ENCODE measurements around the gene VOPP1.

DNA sequence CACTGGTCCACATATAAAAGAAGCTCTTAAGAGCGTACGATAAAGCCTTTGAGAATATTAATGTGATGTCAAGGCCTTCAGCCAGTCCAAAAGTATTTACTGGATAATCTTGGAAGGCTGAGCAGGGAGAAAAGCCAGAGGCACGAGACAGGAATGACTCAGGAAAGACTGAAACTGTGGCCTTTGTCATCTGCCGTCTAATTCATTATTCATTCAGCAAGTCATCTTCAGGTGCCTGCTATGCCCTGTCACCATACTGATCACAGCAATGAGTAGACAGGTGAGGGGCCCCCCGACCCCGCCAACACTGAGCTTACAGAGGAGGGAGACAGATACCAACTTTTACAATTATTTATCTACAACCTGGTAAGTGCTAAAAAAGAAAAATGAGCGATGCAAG is 78.9 kb downstream of the VOPP1 start:
- TF ChIP-seq, protein P1, sequence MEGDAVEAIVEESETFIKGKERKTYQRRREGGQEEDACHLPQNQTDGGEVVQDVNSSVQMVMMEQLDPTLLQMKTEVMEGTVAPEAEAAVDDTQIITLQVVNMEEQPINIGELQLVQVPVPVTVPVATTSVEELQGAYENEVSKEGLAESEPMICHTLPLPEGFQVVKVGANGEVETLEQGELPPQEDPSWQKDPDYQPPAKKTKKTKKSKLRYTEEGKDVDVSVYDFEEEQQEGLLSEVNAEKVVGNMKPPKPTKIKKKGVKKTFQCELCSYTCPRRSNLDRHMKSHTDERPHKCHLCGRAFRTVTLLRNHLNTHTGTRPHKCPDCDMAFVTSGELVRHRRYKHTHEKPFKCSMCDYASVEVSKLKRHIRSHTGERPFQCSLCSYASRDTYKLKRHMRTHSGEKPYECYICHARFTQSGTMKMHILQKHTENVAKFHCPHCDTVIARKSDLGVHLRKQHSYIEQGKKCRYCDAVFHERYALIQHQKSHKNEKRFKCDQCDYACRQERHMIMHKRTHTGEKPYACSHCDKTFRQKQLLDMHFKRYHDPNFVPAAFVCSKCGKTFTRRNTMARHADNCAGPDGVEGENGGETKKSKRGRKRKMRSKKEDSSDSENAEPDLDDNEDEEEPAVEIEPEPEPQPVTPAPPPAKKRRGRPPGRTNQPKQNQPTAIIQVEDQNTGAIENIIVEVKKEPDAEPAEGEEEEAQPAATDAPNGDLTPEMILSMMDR (conservative IDR thresholded peaks at IDR 0.05 in 1 of 2, IDR thresholded peaks at IDR 0.05 in 1 of 2; ENCODE audit: extremely low read depth in 1 of 2, insufficient read depth in 1 of 2, low read depth in 1 of 2, low read length in 2 of 2), result no peak
- no peak for TF ChIP-seq EZH2 (IDR thresholded peaks at IDR 0.05; ENCODE audit: borderline replicate concordance, low read length)

Measured in mammary epithelial cell (primary cell).